ENCODE data around the gene SCNN1G.
"Not testable (repeated sequence)": the region's sequence is repeated elsewhere in the genome, so short reads cannot be mapped to it uniquely, and the experiment has no call there.

Gene SCNN1G

GRCh38 chr16:23249830-23250229 is 67.3 kb downstream of the SCNN1G start:
- TF ChIP-seq CTCF (IDR thresholded peaks at IDR 0.05; ENCODE audit: control insufficient read depth, insufficient read depth, low read depth, low read length, missing control alignments) = no peak
- DNase-seq (ENCODE audit: low read depth) = no peak
- H3K4me3 ChIP-seq (ENCODE audit: control insufficient read depth, low read depth, low read length) = no peak overlapping the region

- TF ChIP-seq CTCF (IDR thresholded peaks at IDR 0.05; ENCODE audit: control insufficient read depth, insufficient read depth, low read depth, low read length, missing control alignments) = no peak
- no peak for DNase-seq (ENCODE audit: low read depth)
- H3K4me3 ChIP-seq (ENCODE audit: control insufficient read depth, low read depth, low read length) = no peak overlapping the region
Measured at GRCh38 chr16:23252310-23252709, 69.8 kb downstream of the SCNN1G start.

GRCh38 chr16:23253650-23254049 is 71.1 kb downstream of the SCNN1G start:
- DNase-seq (ENCODE audit: low read depth); H3K4me3 ChIP-seq (ENCODE audit: control insufficient read depth, low read depth, low read length): not testable (repeated sequence)

- TF ChIP-seq CTCF (IDR thresholded peaks at IDR 0.05; ENCODE audit: control insufficient read depth, insufficient read depth, low read depth, low read length, missing control alignments) = no peak
- DNase-seq (ENCODE audit: low read depth) = peak; percentile 11
- H3K4me3 ChIP-seq (ENCODE audit: control insufficient read depth, low read depth, low read length) = no peak overlapping the region
Measured at GRCh38 chr16:23254338-23254737, 71.8 kb downstream of the SCNN1G start.

- TF ChIP-seq CTCF (IDR thresholded peaks at IDR 0.05; ENCODE audit: control insufficient read depth, insufficient read depth, low read depth, low read length, missing control alignments) = no peak
- H3K4me3 ChIP-seq (ENCODE audit: control insufficient read depth, low read depth, low read length) = no peak overlapping the region
- DNase-seq (ENCODE audit: low read depth) = no peak
Measured at GRCh38 chr16:23255000-23255399, 72.5 kb downstream of the SCNN1G start.

- no peak for TF ChIP-seq CTCF (IDR thresholded peaks at IDR 0.05; ENCODE audit: control insufficient read depth, insufficient read depth, low read depth, low read length, missing control alignments)
- H3K4me3 ChIP-seq (ENCODE audit: control insufficient read depth, low read depth, low read length) = no peak overlapping the region
- no peak for DNase-seq (ENCODE audit: low read depth)
Measured at GRCh38 chr16:23256440-23256839, 73.9 kb downstream of the SCNN1G start.

GRCh38 chr16:23257682-23258081 is 75.1 kb downstream of the SCNN1G start:
- TF ChIP-seq CTCF (IDR thresholded peaks at IDR 0.05; ENCODE audit: control insufficient read depth, insufficient read depth, low read depth, low read length, missing control alignments) = no peak

More at GRCh38 chr16:23257682-23258081, 75.1 kb downstream of the SCNN1G start:
- DNase-seq (ENCODE audit: low read depth) = no peak
- H3K4me3 ChIP-seq (ENCODE audit: control insufficient read depth, low read depth, low read length) = no peak overlapping the region
